ENCODE data around the gene MEX3B. TPM values are rescaled to one million over a fixed set of nuclear protein-coding genes. Genes with fewer than 3 reads are reported as not detected.
A peak's percentile ranks its signal among the peaks of the same experiment; 100 is the strongest.
"Not testable (repeated sequence)": the region's sequence is repeated elsewhere in the genome, so short reads cannot be mapped to it uniquely, and the experiment has no call there.

MEX3B gene
- total RNA-seq, 2 experiments from 2014 or later: 0.64 to 0.73 TPM

DNA sequence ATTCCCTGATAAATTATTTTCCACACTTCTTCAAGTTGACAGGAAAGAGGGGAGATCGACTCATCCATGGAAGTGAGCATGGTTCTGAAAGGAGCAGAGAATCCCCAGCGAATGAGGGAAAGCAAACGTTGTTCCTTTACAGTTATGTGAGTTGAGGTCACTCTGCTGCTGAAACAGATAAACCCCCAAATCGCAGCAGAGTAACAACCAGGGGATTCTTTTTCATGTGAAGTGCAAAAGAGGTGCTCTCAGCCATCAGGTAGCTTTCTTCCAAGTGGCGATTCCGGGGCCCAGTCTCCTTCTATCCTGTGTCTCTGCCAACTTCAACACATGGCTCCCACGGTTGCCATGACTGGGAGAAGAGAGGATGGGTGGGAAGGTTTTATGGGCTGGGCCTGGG is 28.2 kb downstream of the MEX3B start:
- DNase-seq (no peak), ATAC-seq (no peak)
- Mint-ChIP-seq H3K27me3 (peaks cover 11% of the 10 kb centered on the region), H3K9me3 (ENCODE audit: low read depth) (no peaks in the 10 kb centered on the region), H3K4me3 (no peak overlapping the region), H3K27ac (no peak overlapping the region), H3K4me1 (no peaks in the 10 kb centered on the region), H3K36me3 (no peaks in the 10 kb centered on the region)
- CTCF ChIA-PET: no interaction called here

DNA sequence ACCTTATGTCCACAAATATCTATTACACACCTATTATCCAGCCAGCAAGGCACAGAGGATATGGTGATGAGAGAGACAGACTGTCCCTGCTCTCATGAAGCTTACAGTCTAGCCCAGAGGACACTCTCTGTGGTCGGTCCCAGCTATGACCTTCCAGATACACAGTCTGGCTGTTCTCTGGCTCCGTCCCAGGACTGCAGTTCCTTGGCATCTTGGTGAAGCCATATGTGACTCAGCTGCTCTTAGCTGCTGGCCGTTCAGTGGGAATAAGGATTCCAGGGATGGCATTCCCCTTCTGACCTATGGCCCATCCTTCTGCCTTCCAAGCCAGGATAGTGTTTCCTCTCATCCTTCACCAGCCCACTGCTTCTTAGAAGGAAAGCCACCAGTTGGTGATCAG is 30.8 kb downstream of the MEX3B start:
- CTCF ChIA-PET: no interaction called here
- H3K36me3 Mint-ChIP-seq: no peaks in the 10 kb centered on the region
- H3K9me3 Mint-ChIP-seq (ENCODE audit: low read depth): no peaks in the 10 kb centered on the region
- H3K4me3 Mint-ChIP-seq: no peak overlapping the region
- DNase-seq (no peak), ATAC-seq (no peak)
- no peaks in the 10 kb centered on the region for H3K4me1 Mint-ChIP-seq
- H3K27me3 Mint-ChIP-seq: peaks cover 9% of the 10 kb centered on the region
- H3K27ac Mint-ChIP-seq: no peak overlapping the region

GRCh38 chr15:82012908-82013307 is 32.9 kb downstream of the MEX3B start:
- ATAC-seq: no peak
- peaks cover 6% of the 10 kb centered on the region for H3K27me3 Mint-ChIP-seq
- no peak overlapping the region for H3K4me3 Mint-ChIP-seq
- CTCF ChIA-PET: no interaction called here
- H3K4me1 Mint-ChIP-seq: no peaks in the 10 kb centered on the region
- no peak overlapping the region for H3K27ac Mint-ChIP-seq
- no peak for DNase-seq
- no peaks in the 10 kb centered on the region for H3K36me3 Mint-ChIP-seq
- H3K9me3 Mint-ChIP-seq (ENCODE audit: low read depth): no peaks in the 10 kb centered on the region

DNA sequence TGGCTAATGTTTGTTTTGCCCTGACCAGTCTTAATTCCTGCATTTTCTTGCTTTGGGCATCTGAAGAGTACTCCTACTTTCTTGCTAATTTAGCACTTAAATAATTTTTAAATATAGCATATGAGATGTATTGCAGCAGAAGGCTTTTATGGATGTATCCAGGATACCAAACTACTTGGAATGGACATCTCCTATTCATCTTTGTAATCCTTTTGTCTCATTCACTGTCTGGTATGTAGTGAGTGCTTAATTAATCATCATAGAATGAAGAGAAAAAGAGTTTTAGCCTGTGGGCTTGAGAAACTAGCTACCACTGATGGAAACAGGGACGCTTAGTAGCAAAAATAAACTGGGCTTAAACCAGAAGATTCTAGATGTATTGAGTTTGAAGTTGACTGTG is 40.6 kb downstream of the MEX3B start:
- no peak for DNase-seq

GRCh38 chr15:82003916-82004315 is 41.9 kb downstream of the MEX3B start:
- ATAC-seq (no peak), DNase-seq (no peak)
- CTCF ChIA-PET: no interaction called here
- H3K27ac Mint-ChIP-seq: no peak overlapping the region
- no peaks in the 10 kb centered on the region for H3K36me3 Mint-ChIP-seq
- H3K4me1 Mint-ChIP-seq: no peaks in the 10 kb centered on the region
- no peak overlapping the region for H3K4me3 Mint-ChIP-seq
- no peaks in the 10 kb centered on the region for H3K9me3 Mint-ChIP-seq (ENCODE audit: low read depth)
- H3K27me3 Mint-ChIP-seq: no peaks in the 10 kb centered on the region

More for the DNA sequence above, 40.6 kb downstream of the MEX3B start:
- CTCF ChIA-PET: no interaction called here
- Mint-ChIP-seq H3K4me3 (no peak overlapping the region), H3K4me1 (no peaks in the 10 kb centered on the region), H3K27ac (no peak overlapping the region), H3K9me3 (ENCODE audit: low read depth) (no peaks in the 10 kb centered on the region), H3K27me3 (no peaks in the 10 kb centered on the region), H3K36me3 (no peaks in the 10 kb centered on the region)
- no peak for ATAC-seq

GRCh38 chr15:81995081-81995480 is 50.7 kb downstream of the MEX3B start:
- H3K4me3 Mint-ChIP-seq: peak overlapping the region; percentile 26
- H3K9me3 Mint-ChIP-seq (ENCODE audit: low read depth); CTCF ChIA-PET: not testable (repeated sequence)

DNA sequence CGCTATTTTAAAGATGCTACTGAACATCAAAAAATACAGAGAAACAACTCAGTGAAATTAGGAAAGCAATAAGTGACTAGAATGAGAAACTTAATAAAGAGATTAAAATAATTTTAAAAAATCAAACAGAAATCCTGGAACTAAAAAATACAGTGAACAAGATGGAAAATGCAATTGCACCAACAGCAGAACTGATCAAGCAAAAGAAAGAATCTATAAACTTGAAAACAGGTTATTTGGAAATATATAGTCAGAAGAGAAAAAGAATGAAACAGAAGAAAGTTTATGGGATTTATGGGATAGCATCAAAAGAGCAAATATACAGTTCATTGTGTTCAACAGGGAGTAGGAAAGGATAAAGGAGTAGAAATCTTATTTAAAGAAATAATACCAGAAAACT is 53.3 kb downstream of the MEX3B start:
- Mint-ChIP-seq H3K4me1 (no peaks in the 10 kb centered on the region), H3K27me3 (no peaks in the 10 kb centered on the region), H3K36me3 (no peaks in the 10 kb centered on the region), H3K27ac (no peak overlapping the region), H3K4me3 (no peak overlapping the region), H3K9me3 (ENCODE audit: low read depth) (peaks cover 6% of the 10 kb centered on the region)
- DNase-seq (no peak), ATAC-seq (no peak)
- CTCF ChIA-PET: no interaction called here

More at GRCh38 chr15:81995081-81995480, 50.7 kb downstream of the MEX3B start:
- DNase-seq, H3K36me3 Mint-ChIP-seq, ATAC-seq, H3K27me3 Mint-ChIP-seq, H3K27ac Mint-ChIP-seq, H3K4me1 Mint-ChIP-seq: not testable (repeated sequence)

Other genes with a start within 250 kb of the MEX3B start
- 10 to 100 TPM; 27.2 to 29.4 TPM for gene EFL1, start 216.7 kb upstream of the MEX3B start, total RNA-seq
- not detected for gene SAXO2, start 216.8 kb upstream of the MEX3B start, total RNA-seq

Measured in activated CD8-positive, alpha-beta memory T cell treated with anti-CD3 and anti-CD28 coated beads, Interleukin-2, amount 10 ng/mL, durations not matched to agents 7 days and 5 days (primary cell).